IMR-90 (cell line): ENCODE data around the gene SGSH. TPM values are rescaled to one million over a fixed set of nuclear protein-coding genes. Genes with fewer than 3 reads are reported as not detected.

ENCODE experiments used
- ATAC-seq: fragments of 200-7000 bp; cut with Tn5 transposase; 2 replicates; pipeline ENCODE4 v1.9.1; 2020; ENCODE audit warnings: low read depth, mild to moderate bottlenecking, moderate library complexity
- BruUV-seq: library from RNA; stranded (reverse); fragments of 400-500 nt; replicated peaks from 2 replicates; lab custom pipeline; 2021; lab: Mats Ljungman, UMichigan
- CTCF ChIA-PET: fragments of 300-600 bp; formaldehyde crosslinking; extraction: SDS; loops from one replicate; lab custom pipeline; 2021; ENCODE audit warnings: antibody characterized with exemption; lab: Yijun Ruan, JAX
- POLR2A ChIA-PET: fragments of 300-600 bp; sonication (Branson Sonifier 250); formaldehyde crosslinking; loops from one replicate; lab custom pipeline; 2022; ENCODE audit warnings: antibody characterized with exemption; ENCODE audit not compliant: unreplicated experiment; lab: Charles Lee
- DNase-seq: peaks from one replicate; pipeline ENCODE4 v3.0.0; 2013
- H2AFZ ChIP-seq: replicated peaks from 2 replicates; pipeline ENCODE3; 2013; ENCODE audit warnings: low read length, mild to moderate bottlenecking; ENCODE audit not compliant: poor library complexity
- H2AK5ac ChIP-seq: 2 replicates; pipeline ENCODE4 v1.6.1; 2013; ENCODE audit warnings: low read depth, low read length, inconsistent platforms
- H2AK9ac ChIP-seq: replicated peaks from 2 replicates; pipeline ENCODE3; 2013; ENCODE audit warnings: mild to moderate bottlenecking, low read depth, low read length, moderate library complexity; ENCODE audit not compliant: poor library complexity
- H2BK120ac ChIP-seq: 2 replicates; pipeline ENCODE4 v1.6.1; 2013; ENCODE audit warnings: low read depth, low read length, inconsistent platforms
- H2BK15ac ChIP-seq: 3 replicates; pipeline ENCODE4 v1.6.1; 2013; ENCODE audit warnings: low read depth, low read length, inconsistent platforms
- H2BK20ac ChIP-seq: 2 replicates; pipeline ENCODE4 v1.6.1; 2013; ENCODE audit warnings: low read depth, mild to moderate bottlenecking, inconsistent platforms, low read length, moderate library complexity
- H2BK5ac ChIP-seq: 2 replicates; pipeline ENCODE4 v1.6.1; 2013; ENCODE audit warnings: mild to moderate bottlenecking, low read depth, low read length, inconsistent platforms; ENCODE audit not compliant: poor library complexity, severe bottlenecking
- H3K14ac ChIP-seq: replicated peaks from 2 replicates; pipeline ENCODE4 v1.6.1; 2013; ENCODE audit warnings: low read depth, low read length, inconsistent platforms
- H3K18ac ChIP-seq: 2 replicates; pipeline ENCODE4 v1.6.1; 2013; ENCODE audit warnings: low read depth, low read length, control low read depth
- H3K23ac ChIP-seq: 2 replicates; pipeline ENCODE4 v1.6.1; 2013; ENCODE audit warnings: low read depth, low read length, inconsistent platforms
- H3K27ac ChIP-seq: 2 replicates; pipeline ENCODE4 v1.5.1; 2013; ENCODE audit warnings: mild to moderate bottlenecking, control low read depth, low read length; ENCODE audit not compliant: insufficient read depth
- H3K27me3 ChIP-seq: 2 replicates; pipeline ENCODE4 v1.6.1; 2013; ENCODE audit warnings: low read length; ENCODE audit not compliant: control insufficient read depth, insufficient read depth
- H3K36me3 ChIP-seq: 2 replicates; pipeline ENCODE4 v1.6.1; 2013; ENCODE audit warnings: low read length, mixed read lengths; ENCODE audit not compliant: control insufficient read depth, insufficient read depth
- H3K4ac ChIP-seq: 2 replicates; pipeline ENCODE4 v1.6.1; 2013; ENCODE audit warnings: low read depth, low read length, inconsistent platforms
- H3K4me1 ChIP-seq: 2 replicates; pipeline ENCODE4 v1.6.1; 2013; ENCODE audit warnings: low read length, mixed read lengths; ENCODE audit not compliant: control insufficient read depth, insufficient read depth
- H3K4me2 ChIP-seq: 2 replicates; pipeline ENCODE4 v1.6.1; 2013; ENCODE audit warnings: low read depth, mild to moderate bottlenecking, control low read depth, low read length, moderate library complexity
- H3K4me3 ChIP-seq: 2 replicates; pipeline ENCODE4 v1.5.1; 2013; ENCODE audit warnings: low read depth, mild to moderate bottlenecking, control low read depth, low read length, moderate library complexity; ENCODE audit not compliant: insufficient read depth
- H3K56ac ChIP-seq: 2 replicates; pipeline ENCODE4 v1.6.1; 2013; ENCODE audit warnings: low read length, inconsistent platforms; ENCODE audit not compliant: insufficient read depth; ENCODE audit errors: extremely low read depth
- H3K79me1 ChIP-seq, 2 experiments: 2 replicates each; pipeline ENCODE4 v1.6.1; 2013; ENCODE audit warnings: low read length in 2 of 2, inconsistent platforms in 1 of 2, low read depth in 1 of 2
- H3K9ac ChIP-seq: 2 replicates; pipeline ENCODE4 v1.6.1; 2013; ENCODE audit warnings: low read depth, low read length, control low read depth
- H3K9me1 ChIP-seq: 2 replicates; pipeline ENCODE4 v1.6.1; 2013; ENCODE audit warnings: low read length, inconsistent platforms; ENCODE audit not compliant: insufficient read depth
- H3K9me3 ChIP-seq: 2 replicates; pipeline ENCODE4 v1.6.1; 2013; ENCODE audit warnings: low read length; ENCODE audit not compliant: control insufficient read depth, insufficient read depth
- H4K20me1 ChIP-seq: 2 replicates; pipeline ENCODE4 v1.6.1; 2013; ENCODE audit warnings: low read length, inconsistent platforms; ENCODE audit not compliant: insufficient read depth
- H4K5ac ChIP-seq: 2 replicates; pipeline ENCODE4 v1.6.1; 2013; ENCODE audit warnings: mild to moderate bottlenecking, low read depth, low read length, control low read depth
- H4K8ac ChIP-seq, 2 experiments: 2 replicates each; pipeline ENCODE4 v1.6.1; 2013; ENCODE audit warnings: low read depth in 2 of 2, low read length in 2 of 2, control low read depth in 1 of 2, inconsistent platforms in 1 of 2
- H4K91ac ChIP-seq: 2 replicates; pipeline ENCODE4 v1.6.1; 2013; ENCODE audit warnings: low read depth, low read length, inconsistent platforms; ENCODE audit not compliant: insufficient read depth
- CHD1 ChIP-seq: IDR thresholded peaks from 2 replicates; pipeline ENCODE4 v1.6.1; 2012; ENCODE audit warnings: low read depth, low read length, improper control_type of control experiment
- CTCF ChIP-seq: conservative IDR thresholded peaks from 2 replicates; pipeline ENCODE4 v1.5.1; 2012; ENCODE audit warnings: mild to moderate bottlenecking, low read depth, low read length, improper control_type of control experiment
- NFE2L2 ChIP-seq: fragments of 150-350 bp; IDR thresholded peaks from 2 replicates; pipeline ENCODE4 v1.6.1; 2016; ENCODE audit warnings: low read depth, mild to moderate bottlenecking, low read length
- SMC3 ChIP-seq: fragments of 150-350 bp; IDR thresholded peaks from 2 replicates; pipeline ENCODE4 v1.6.1; 2016; ENCODE audit warnings: low read depth, mild to moderate bottlenecking, antibody characterized with exemption, low read length, moderate library complexity
- USF2 ChIP-seq: fragments of 150-350 bp; IDR thresholded peaks from 2 replicates; pipeline ENCODE4 v1.6.1; 2017; ENCODE audit warnings: mild to moderate bottlenecking, antibody characterized with exemption, low read length, low read depth
- WGBS, 2 experiments: methylation state at CpG; one replicate each; pipeline versions ENCODE4 v1.1.5 to v1.1.7; 2013; ENCODE audit warnings: missing lambda C conversion rate in 2 of 2; ENCODE audit not compliant: insufficient read length in 1 of 2; ENCODE audit errors: extremely low coverage in 2 of 2; 5-methylcytosine and 5-hydroxymethylcytosine counted together
- dilution Hi-C: fragments of 300-500 bp; cut with HindIII; formaldehyde crosslinking; loops from one replicate; pipeline ENCODE4 v1.14.3; 2018; ENCODE audit warnings: low sequenced_read_pairs; ENCODE audit not compliant: unreplicated experiment
- in situ Hi-C: fragments of 300-500 bp; cut with MboI; formaldehyde crosslinking; loops from 3 replicates; pipeline ENCODE4 v1.14.3; 2019; ENCODE audit warnings: low sequenced_read_pairs, inconsistent platforms, mixed read lengths
- intact Hi-C: fragments of 100-400 bp; cut with micrococcal nuclease; formaldehyde crosslinking; loops from 2 replicates; pipeline ENCODE4 v1.10.0; 2022
- polyA plus RNA-seq, 3 experiments: library from polyadenylated mRNA; depleted of rRNA; stranded (reverse); fragments of >200 nt; gene quantifications; 2 replicates each; pipeline ENCODE4 v1.2.3, GENCODE V29; 2012; ENCODE audit warnings: low replicate concordance in 1 of 3
- total RNA-seq: library from RNA; depleted of rRNA; stranded (reverse); fragments of >200 nt; gene quantifications from 2 replicates; pipeline ENCODE4 v1.2.3, GENCODE V29; 2012

The SGSH gene
- total and polyA plus RNA-seq, 2 of the 4 experiments (the other 2 are of a cell fraction), result 3.0 to 41.5 TPM

DNA sequence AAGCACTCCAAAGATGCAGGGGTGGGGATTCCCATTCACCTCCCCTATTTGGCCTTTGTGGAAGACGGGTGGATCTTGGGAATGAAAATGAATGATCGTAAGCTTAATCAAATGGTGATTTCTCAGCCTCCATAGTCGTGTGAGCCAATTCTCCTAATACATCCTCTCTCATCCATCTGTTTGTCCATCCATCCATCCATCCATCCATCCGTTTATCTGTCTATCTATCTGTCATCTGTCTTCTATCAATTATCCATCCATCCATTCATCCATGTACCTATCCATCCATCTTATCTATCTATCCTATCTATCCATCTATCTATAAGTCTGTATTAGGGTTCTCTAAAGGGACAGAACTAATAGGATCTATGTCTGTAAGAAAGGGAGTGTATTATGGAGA is 48.3 kb upstream of the SGSH start:
- Histone ChIP-seq H3K4me2 (no peak overlapping the region), H2BK15ac (no peak overlapping the region), H3K4ac (no peak overlapping the region), H4K20me1 (peaks cover 8% of the 10 kb centered on the region; the same call in 1 of the 2 replicates), H3K18ac (no peak overlapping the region), H3K36me3 (peaks cover 43% of the 10 kb centered on the region), H3K23ac (no peak overlapping the region), H3K9me1 (peaks cover 10% of the 10 kb centered on the region), H2BK5ac (no peak overlapping the region), H3K27me3 (no peaks in the 10 kb centered on the region), H3K27ac (no peak overlapping the region), H3K14ac (no peak overlapping the region), H2BK120ac (no peak overlapping the region), H2AK5ac (no peak overlapping the region), H3K79me1 (peaks cover 11 to 58% of the 10 kb centered on the region in 2 experiments; a peak in 2 of 4 replicates), H2BK20ac (no peak overlapping the region), H4K91ac (no peak overlapping the region), H3K9ac (no peak overlapping the region), H3K4me3 (no peak overlapping the region), H3K9me3 (no peaks in the 10 kb centered on the region), H2AK9ac (no peak overlapping the region), H4K5ac (no peak overlapping the region), H4K8ac (no peak overlapping the region), H2AFZ (no peak overlapping the region), H3K56ac (no peak overlapping the region), H3K4me1 (peaks cover 7% of the 10 kb centered on the region)
- intact Hi-C loops (no loop called here), dilution Hi-C loops (no loop called here), in situ Hi-C loops (no loop called here)
- ChIA-PET POLR2A (no interaction called here), CTCF (no interaction called here)
- BruUV-seq, result no TSS peak
- DNase-seq, result no peak
- no peak for TF ChIP-seq USF2
- TF ChIP-seq NFE2L2, result no peak
- TF ChIP-seq CTCF, result no peak
- TF ChIP-seq CHD1, result no peak
- TF ChIP-seq SMC3, result no peak
- no peak for ATAC-seq
- WGBS, 2 experiments, result 83% methylated on average over 1 of the region's 4 CpGs; no CpG with 5 or more reads in 1 of the 2 experiments
